Measurements from ENCODE around the gene DRAXIN.
A peak's percentile ranks its signal among the peaks of the same experiment; 100 is the strongest.

Gene DRAXIN

DNA sequence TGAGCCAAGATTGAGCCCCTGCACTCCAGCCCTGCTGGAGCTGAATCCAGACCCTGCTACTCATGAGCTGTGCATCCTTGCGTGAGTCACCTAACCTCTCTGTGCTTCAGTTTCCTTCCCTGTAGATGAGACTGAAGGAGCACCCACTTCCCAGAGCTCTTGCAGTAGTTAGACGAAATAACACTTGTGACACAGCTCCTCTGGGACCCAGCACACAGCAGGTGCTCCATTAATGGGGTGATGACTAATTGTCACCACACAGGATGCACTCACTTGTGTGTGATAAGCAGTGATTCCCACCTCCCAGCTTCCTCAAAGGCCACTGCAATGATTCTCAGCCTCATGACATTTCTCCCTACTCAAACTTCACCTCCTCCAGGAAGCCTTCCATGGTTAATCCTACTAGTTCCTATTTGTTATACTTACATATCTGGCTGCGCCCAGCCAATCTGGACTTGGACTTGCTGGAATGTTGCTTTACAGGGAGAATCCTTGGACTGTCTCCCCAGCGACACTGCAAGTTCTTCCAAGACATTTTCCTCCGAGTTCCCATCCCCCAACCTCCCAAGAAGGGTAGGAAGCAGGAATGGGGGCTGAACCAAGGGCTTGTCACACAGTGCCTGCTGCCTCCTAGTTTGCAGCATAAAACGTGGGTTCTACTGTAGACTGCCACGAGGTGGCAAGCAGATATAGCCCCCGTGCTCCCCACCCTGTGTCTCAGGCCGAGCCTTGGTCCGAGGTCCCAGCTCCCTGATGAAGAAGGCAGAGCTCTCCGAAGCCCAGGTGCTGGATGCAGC lies 17.2 kb downstream of the DRAXIN start:
- DNase-seq (ENCODE audit: low read depth in 3 of 3), result no peak

DNA sequence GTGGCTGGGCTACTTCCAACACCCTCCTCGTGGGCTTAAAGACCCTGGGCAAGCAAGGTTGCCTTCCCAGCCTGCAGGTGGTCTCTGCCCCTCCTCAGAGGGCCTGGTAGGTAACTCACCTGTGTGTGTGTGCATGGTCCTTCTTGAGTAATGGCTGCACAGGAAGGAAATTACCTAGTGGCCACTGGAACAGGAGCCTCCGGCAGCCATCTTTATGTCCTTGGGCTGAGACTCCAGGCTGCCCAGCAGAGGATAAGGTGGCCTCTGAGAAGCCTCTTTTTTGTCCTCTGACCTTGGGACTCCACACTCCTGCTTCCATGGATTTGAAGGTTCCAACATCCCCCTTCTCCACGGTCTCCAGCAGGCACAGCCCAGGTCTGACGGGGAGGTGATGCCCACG lies 20.0 kb downstream of the DRAXIN start:
- no peak for DNase-seq (ENCODE audit: low read depth in 3 of 3)

DNA sequence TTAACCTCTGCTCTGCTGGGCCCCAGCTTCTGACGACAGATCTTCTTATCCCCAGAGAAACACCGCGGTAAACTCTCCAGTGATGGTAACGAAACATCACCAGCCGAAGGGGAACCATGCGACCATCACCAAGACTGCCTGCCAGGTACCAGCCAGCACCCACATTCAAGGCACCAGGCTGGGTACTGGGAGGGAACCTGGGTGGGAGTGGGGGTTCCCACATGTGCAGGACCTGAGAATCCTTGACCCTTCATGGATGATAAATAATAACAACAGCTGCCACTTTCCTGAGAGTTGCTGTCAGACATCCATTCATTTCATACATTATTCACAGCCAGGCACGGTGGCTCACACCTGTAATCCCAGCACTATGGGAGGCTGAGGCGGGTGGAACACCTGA lies 20.8 kb downstream of the DRAXIN start:
- DNase-seq (ENCODE audit: low read depth in 3 of 3), result no peak

DNA sequence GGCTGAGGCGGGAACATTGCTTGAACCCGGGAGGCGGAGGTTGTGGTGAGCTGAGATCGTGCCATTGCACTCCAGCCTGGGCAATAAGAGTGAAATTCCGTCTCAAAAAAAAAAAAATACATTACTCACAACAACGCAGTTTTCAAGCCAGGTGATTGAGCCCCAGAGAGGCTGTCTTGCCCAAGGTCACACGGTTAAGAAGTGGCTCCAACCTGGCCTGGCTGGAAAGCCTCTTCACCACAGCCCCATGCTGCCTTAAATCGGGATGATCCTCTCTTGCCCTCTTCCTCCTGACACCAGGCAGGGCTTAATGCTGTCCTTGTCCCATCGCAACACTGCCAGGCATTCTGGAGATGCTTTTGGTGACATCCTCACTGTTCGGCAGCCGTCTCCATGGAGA lies 21.6 kb downstream of the DRAXIN start:
- DNase-seq (ENCODE audit: low read depth in 3 of 3), result no peak

DNA sequence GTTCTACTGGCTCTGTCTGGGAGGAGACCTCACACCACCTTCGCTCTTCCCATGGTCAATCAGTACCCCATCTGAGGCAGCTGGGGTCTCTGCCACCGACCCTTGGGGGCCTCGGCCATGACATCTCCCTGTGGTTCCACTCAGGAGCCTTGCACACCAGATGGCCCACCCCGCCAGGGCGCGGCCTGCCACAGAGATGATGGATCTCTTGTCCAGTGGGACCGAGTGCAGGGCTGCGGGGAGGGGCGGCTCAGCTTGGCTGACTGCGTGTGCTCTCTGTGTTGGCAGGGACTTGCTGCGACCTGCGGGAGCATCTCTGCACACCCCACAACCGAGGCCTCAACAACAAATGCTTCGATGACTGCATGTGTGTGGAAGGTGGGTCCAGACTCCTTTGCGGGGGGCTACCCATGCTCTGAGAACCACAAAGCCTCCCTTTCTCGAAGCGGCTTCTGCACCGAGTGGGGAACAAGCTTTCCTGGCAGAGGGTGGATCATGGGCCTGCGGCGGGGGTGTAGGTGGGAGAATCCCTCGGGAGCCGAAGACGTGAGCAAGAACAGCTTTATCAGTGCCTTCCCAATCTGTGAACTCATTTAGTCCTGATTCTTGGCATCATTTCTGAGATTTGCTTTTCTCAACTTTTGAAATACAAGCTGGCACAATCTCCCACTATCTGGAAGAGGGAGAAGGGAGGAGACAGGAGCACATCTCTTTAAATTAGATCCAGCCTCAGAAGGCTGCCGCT lies 23.5 kb downstream of the DRAXIN start:
- no peak for DNase-seq (ENCODE audit: low read depth in 3 of 3)

DNA sequence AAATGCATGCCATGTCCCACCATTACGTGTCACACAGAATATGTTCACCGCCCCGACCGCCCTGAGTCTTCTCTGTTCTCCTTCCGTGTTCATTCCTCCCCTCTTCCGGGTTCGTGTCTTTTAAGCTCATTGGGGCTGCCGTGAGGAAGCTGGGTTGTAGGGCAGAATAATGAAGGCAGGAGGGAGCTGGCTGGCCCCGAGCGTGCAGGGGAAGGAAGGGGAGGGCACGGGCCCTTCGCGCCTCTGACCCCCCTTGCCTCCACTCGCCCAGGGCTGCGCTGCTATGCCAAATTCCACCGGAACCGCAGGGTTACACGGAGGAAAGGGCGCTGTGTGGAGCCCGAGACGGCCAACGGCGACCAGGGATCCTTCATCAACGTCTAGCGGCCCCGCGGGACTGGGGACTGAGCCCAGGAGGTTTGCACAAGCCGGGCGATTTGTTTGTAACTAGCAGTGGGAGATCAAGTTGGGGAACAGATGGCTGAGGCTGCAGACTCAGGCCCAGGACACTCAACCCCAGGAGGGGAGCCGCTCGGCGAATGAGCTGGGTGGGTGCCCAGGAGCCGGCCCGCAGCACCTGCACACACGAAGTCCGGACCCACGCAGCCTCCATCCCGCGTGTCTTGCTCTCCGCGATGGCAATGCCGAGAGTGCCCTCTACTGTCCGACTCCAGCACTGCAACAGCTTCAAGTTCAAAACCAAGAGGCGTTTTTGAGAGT lies 28.0 kb downstream of the DRAXIN start:
- peak; percentile 63 to 78 (median 70) for DNase-seq (ENCODE audit: low read depth in 3 of 3)

DNA sequence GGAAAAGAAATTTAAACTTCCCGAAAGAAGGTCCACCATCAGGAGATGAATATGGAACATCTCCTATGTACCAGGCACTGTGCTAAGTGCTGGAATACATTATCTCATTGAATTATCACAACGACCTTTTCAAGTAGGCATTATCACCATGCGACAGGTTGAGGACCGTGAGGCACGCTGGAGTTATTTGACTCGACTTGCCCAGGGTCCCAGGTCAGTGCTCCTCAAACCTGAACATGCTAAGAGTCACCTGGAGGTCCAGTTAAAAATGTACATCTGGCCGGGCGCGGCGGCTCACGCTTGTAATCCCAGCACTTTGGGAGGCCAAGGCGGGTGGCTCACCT lies 28.5 kb downstream of the DRAXIN start:
- no peak for DNase-seq (ENCODE audit: low read depth in 3 of 3)

DNA sequence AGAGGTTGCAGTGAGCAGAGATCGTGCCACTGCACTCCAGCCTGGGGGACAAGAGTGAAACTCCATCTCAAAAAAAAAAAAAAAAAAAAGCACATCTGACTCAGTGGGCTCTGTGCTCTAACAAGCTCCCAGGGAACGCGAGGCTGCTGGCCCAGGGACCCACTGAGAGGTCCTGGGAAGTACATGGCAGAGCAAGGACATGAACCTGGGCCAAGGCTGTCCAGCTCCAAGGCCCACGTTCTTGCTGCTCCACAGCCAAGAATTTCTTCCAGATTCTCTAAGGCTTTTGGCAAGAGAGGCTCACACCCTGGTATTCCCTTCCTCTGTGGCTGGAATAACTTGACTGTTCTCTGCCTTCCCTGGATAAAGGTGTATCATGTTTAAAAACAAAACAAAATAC lies 29.0 kb downstream of the DRAXIN start:
- no peak for DNase-seq (ENCODE audit: low read depth in 3 of 3)

DNA sequence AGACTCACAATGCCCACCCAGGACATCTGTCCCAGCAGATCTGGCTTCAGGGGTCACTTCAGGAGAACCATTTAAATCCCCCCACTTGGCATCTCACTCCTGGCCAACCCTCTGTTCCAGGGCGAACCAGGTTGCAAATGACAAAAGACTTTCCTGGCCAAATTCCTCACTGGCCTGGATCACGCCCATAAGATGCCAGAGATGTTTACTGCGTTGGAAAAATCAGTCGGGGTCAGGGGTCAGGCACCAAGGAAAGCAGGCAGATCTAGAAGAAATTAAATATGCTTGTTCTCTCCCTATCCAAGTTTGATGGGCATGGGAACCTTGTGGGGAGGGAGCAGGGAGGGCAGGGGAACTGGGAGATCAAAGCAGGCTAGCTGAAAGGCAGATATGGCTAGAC lies 29.8 kb downstream of the DRAXIN start:
- DNase-seq (ENCODE audit: low read depth in 3 of 3), result no peak

DNA sequence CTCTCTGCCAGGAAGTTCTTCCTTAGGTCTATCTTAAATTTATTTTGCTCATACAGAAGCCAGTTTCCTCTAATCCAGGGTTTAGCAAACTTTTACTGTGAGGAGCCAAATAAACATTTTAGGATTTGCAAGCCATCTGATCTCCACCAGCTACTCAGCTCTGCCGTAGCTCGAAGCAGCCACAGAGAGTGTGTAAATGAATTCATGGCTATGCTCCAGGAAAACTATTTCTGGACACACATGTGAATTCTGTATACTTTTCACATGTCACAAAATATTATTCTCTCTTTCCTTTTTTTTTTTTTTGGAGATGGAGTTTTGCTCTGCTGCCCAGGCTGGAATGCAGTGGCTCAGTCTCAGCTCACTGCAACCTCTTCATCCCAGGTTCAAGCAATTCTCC lies 31.0 kb downstream of the DRAXIN start:
- no peak for DNase-seq (ENCODE audit: low read depth in 3 of 3)

DNA sequence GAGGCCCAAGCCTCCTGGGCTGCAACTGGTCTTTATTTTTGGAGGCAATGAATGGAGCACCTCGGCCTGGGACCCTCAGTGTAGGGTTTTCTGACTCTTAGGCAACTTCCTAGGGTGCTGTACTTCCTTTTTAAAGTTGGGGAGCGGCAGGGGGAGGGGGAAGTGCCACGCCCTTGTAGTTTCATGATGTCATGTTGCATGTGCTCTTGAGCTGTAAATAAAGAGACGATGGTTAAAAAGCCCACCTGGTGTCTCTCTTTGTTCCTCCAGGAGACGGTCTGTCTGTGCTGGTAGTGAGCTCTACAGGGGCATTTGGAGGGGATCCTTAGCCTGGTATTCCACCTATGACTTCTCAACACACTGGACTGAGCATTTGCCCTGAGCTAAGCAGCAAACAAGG lies 34.1 kb downstream of the DRAXIN start:
- no peak for DNase-seq (ENCODE audit: low read depth in 3 of 3)

DNA sequence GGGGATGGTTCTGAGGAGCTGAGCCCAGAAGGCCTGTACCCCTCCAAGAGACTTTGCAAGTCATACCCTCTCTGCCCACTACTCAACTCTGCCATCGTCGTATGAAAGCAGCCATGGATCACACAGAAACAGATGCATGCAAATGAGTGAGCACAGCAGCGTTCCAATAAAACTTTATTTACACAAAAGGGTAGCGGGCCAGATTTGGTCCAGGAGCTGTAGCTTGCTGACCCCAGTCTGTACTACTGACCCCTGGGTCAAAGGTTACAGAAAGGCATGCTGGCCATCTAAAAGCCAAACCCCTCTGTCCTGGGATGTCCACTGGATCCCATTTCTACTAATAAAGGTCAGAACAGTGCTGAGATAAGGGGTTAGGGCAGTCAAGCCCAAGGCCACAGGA lies 35.6 kb downstream of the DRAXIN start:
- DNase-seq (ENCODE audit: low read depth in 3 of 3), result no peak

DNA sequence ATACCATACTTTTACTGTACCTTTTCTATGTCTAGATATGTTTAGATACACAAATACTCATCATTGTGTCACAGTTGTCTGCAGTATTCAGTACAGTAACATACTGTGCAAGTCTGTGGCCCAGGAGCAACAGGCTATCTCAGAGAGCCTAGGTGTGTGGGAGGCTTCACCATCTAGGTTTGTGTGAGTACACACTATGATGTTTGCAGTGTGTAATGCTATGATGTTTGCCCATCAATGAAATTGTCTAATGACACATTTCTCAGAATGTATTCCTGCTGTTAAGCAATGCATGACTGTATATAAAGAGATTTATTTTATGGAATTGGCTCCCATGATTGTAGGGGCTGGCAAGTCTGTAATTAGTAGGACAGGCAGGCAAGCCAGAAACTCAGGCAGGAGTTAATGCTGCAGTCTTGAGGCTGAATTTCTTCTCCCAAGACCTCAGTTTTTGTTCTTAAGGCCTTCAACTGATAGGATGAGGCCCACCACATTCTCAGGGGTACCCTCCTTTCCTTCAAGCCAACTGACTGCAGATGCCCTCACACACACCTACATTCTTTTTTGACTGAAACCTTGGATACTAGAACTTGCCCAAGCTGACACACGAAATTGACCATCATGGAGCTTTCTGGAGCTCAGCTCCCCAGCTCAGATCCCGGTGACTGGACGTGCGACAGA lies 36.8 kb downstream of the DRAXIN start:
- DNase-seq (ENCODE audit: low read depth in 3 of 3), result no peak

DNA sequence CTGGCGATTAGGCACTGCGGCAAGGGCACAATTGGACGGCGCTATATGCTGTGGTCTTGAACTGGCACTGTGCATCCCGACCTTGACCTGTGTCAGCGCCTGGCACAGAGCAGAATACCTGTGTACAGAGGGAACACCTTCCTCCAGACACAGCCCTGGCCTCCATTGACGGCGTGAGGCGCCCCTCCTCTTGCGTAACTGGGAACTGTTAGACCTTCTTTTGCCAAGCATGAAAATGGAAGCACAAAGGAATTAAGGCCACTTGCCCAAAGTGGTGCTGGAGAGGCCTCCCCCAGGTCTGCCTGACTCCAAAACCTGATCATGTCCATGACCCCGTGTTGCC lies 37.6 kb downstream of the DRAXIN start:
- no peak for DNase-seq (ENCODE audit: low read depth in 3 of 3)

DNA sequence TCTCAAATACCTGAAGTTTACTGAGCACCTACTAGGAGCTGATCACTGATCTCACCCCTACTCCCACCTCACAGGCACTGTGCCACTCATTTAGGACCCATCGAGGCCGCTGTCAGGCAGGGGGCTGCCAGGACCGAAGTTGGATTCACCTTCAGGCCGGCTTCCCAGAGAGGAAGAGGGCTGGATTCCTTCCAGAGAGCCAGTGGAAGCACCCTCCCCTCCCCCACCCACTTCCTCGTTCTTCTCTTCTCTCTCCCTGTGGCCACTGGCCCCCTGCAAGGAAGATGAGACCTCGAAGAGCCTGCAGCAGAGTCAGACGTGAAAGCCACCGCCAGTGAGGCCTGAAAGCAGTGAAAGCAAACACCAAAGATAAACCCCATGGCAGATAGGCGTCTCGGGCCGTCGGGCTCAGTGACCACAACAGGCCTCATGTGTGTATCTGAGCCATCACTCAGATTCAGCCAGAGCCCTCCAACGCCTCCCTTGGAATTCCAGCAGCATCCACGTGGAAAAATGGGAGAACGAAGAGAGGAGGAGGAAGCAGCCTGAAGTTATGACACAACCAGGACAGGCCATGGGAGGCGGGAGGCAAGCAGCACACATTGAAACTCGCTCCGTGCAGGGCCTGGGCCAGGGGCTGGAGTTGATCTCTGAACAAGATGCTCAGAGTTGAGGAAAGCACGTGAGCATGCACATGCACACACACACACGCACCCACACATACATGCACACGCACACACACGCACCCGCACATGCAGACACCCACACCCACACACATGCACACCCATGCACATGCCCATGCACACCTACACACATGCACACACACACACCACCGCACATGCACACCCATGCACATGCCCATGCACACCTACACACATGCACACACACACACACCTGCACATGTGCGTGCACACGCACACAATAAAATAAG lies 38.3 kb downstream of the DRAXIN start:
- DNase-seq (ENCODE audit: low read depth in 3 of 3), result no peak

DNA sequence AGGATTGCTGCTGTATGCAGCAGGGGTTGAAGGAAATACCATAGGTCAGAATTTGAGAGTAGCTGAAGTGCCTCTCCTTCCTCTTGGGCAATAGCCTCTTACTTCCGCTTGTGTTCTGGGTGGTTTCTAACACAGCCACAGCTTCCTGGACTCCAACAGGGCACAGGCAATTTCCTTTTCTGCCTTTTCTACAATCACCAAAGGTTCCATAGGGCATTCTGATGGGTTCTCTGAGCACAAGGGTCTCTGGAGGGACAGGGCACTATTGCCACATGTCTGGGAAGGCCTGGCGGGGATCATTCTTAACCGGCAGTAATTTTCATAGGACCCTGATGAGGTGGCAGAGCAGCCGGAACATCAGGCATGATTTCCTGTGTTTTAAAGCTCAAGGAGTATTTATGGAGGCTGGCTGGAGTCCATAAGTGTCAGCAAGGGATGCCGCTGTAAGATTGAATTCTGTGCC lies 39.0 kb downstream of the DRAXIN start:
- DNase-seq (ENCODE audit: low read depth in 3 of 3), result no peak

DNA sequence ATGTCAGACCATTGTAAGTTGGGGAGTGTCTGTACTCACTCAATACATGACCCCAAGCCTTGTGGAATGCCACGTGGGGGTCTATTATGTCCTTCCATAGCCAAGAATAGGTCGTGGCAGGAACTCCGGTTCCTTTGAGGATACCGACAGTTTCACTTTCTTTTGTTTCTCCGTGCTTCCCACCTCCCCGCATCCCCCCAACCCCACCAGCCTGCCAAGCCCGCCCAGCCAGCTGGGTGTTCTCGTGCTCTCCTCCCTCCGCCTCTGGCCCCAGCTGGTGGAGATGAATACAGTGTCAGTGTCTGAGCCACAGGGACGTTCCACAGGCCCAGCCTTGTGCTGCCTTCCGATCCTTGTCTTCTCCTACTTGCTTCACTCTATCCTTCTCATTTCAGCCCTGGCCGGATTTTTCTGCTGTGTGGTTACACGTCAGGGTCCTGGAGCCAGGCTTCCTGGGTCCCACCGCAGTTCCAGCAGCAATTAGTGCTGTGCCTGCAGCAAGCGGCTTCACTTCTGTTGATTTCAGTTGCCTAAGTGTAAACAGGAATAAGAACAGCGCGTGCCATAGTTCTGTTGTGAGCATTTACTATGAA lies 40.3 kb downstream of the DRAXIN start:
- no peak for DNase-seq (ENCODE audit: low read depth in 3 of 3)

DNA sequence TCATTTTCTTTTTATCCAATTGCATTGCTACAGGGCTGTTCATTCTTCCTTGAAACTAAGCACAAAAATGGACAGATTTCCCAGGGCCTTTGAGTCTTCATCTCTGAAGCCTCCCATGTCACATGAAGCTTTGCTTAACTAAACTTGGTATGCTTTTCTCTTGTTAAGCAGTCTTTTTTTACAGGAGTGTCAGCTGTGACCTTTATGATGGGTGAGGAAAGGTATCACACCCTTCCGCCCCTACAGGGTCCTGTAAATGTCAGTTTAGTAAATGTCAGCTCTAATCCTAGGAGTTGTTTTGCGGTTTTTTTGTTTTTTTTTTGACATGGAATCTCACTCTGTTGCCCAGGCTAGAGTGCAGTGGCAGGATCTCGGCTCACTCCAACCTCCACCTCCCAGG lies 41.8 kb downstream of the DRAXIN start:
- no peak for DNase-seq (ENCODE audit: low read depth in 3 of 3)

DNA sequence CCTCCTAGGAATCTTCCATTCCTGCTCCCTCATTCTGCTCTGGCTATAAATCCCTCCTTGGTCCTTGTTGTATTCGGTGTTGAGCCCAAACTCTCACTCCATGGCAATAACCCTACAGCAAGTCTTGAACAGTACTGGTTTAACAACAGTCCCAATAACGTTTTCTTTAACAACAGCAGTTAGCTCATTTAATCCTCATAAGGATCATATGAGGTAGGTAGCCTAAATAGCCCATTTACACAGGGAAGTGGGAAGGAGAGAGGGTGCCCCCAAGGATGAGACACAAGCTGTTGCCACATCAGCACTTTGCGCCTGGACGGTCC lies 44.0 kb downstream of the DRAXIN start:
- no peak for DNase-seq (ENCODE audit: low read depth in 3 of 3)

DNA sequence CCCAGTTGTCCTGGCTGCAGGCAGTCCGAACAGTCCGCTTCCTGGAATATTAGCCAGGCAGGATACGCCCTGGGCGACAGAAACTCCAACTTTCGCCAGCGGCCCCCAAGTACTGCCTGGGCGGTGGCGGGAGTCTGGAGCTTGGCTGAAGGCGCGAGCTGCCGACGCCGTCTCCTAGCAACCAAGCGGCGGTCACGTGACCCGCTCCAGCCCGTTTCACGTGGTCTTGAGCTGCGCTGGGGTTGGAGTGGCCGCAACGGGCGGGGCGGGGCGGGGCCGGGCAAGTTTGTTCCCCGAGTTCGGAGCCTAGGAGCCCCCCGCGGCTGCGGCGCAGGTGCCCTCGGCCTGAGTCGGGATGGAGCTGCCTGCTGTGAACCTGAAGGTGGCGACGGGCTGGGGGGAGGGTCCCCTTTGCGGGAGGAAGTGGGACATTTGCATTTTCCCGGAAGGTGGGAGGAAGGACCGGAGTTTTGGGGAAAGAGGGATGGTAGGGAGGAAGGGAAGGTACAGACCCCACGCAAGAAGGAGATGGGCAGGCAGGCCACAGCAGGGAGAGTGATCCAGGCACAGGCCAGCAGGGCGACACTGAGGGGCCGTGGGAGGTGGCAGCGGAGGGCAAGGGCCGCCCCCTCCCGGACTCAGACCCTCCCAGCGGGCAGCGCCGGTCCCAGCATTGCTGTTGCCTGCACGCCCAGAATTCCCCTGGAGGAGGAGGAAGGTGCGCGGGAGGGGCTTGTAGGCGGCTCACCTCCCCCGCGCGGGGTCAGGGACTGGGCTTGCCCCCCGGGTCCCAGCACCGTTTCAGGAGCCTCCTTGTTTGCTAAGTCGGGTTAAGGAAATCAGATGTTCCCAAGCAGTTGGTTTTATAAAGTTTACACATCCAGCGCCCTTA lies 44.6 kb downstream of the DRAXIN start, which contains the start of gene AGTRAP:
AGTRAP (plus strand) TSS at position 283 of the 892 bp plus-strand sequence; CDS start at position 356, 73 bp downstream.
- DNase-seq (ENCODE audit: low read depth in 3 of 3), result peak; percentile 81 to 93 (median 83)
